ENCODE measurements around the gene FRMD4B.

Gene FRMD4B

DNA sequence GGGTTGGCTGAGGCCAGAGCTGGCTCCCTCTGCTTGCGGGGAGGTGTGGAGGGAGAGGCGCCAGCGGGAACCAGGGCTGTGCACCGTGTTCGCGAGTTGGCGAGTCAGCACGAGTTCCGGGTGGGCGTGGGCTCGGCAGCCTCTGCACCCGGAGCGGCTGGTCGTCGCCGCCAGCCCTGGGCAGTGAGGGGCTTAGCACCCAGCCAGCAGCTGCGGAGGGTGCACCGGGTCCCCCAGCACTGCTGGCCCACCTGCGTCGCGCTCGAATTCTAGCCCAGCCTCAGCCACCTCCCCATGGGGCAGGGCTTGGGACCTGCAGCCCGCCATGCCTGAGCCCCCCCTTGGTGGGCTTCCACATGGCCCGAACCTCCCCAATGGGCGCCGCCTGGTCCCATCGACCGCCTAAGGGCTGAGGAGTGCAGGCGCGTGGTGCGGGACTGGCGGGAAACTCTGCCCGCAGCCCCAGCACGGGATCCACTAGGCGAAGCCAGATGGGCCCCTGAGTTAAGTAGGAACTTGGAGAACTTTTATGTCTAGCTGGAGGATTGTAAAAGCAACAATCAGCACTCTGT, 125.6 kb downstream of the FRMD4B start:
- Histone ChIP-seq H3K79me1 (ENCODE audit: low read length) (no peaks in the 10 kb centered on the region), H3K4me1 (ENCODE audit: control insufficient read depth in 1 of 2, insufficient read depth in 2 of 2, low read length in 2 of 2) (no peaks in the 10 kb centered on the region), H3K18ac (ENCODE audit: low read length) (no peak overlapping the region), H2BK5ac (ENCODE audit: low read depth, low read length, poor library complexity) (no peak overlapping the region), H4K8ac (ENCODE audit: low read depth, low read length) (no peak overlapping the region), H4K91ac (ENCODE audit: low read depth, low read length) (no peak overlapping the region), H2BK12ac (ENCODE audit: low read length) (no peak overlapping the region), H3K14ac (ENCODE audit: low read length) (no peak overlapping the region), H3K9me3 (ENCODE audit: insufficient read depth, low read depth, low read length) (peaks cover 6% of the 10 kb centered on the region), H3K36me3 (ENCODE audit: control insufficient read depth in 1 of 2, insufficient read depth in 2 of 2, low read length in 2 of 2) (no peaks in the 10 kb centered on the region), H3K4me2 (ENCODE audit: low read length) (no peak overlapping the region), H2BK120ac (ENCODE audit: insufficient read depth, low read length, poor library complexity) (no peak overlapping the region), H3K9ac (ENCODE audit: low read length) (no peak overlapping the region), H3K27me3 (ENCODE audit: insufficient read depth, low read length) (no peaks in the 10 kb centered on the region), H2AFZ (ENCODE audit: insufficient read depth, low read length, poor library complexity) (no peak overlapping the region), H2AK5ac (ENCODE audit: low read length) (no peak overlapping the region), H3K23ac (ENCODE audit: low read length) (no peak overlapping the region), H3K27ac (ENCODE audit: low read depth, low read length) (no peak overlapping the region), H4K12ac (ENCODE audit: low read depth, low read length) (no peak overlapping the region), H3K4me3 (ENCODE audit: low read depth, low read length) (no peak overlapping the region), H3K4ac (ENCODE audit: low read depth, low read length) (no peak overlapping the region), H3K79me2 (ENCODE audit: control insufficient read depth, insufficient read depth, low read length, poor library complexity) (no peaks in the 10 kb centered on the region)
- WGBS (ENCODE audit: extremely low coverage, insufficient coverage, insufficient read length), result no CpG with 5 or more reads among the region's 35 CpGs
- DNase-seq, result no peak

- no peak overlapping the region for H3K4me3 ChIP-seq (ENCODE audit: low read depth, low read length)
- no CpG with 5 or more reads among the region's 9 CpGs for WGBS (ENCODE audit: extremely low coverage, insufficient coverage, insufficient read length)
Measured at GRCh38 chr3:69259125-69259524, 126.8 kb downstream of the FRMD4B start.

GRCh38 chr3:69255928-69256327, 130.0 kb downstream of the FRMD4B start:
- Histone ChIP-seq H2AFZ (ENCODE audit: insufficient read depth, low read length, poor library complexity) (no peak overlapping the region), H4K91ac (ENCODE audit: low read depth, low read length) (no peak overlapping the region), H2BK120ac (ENCODE audit: insufficient read depth, low read length, poor library complexity) (no peak overlapping the region), H3K4me3 (ENCODE audit: low read depth, low read length) (no peak overlapping the region), H3K4ac (ENCODE audit: low read depth, low read length) (no peak overlapping the region), H3K18ac (ENCODE audit: low read length) (no peak overlapping the region), H4K8ac (ENCODE audit: low read depth, low read length) (no peak overlapping the region), H3K79me1 (ENCODE audit: low read length) (peaks cover 2% of the 10 kb centered on the region), H2BK5ac (ENCODE audit: low read depth, low read length, poor library complexity) (no peak overlapping the region), H3K27ac (ENCODE audit: low read depth, low read length) (no peak overlapping the region), H4K12ac (ENCODE audit: low read depth, low read length) (no peak overlapping the region), H3K14ac (ENCODE audit: low read length) (no peak overlapping the region), H3K79me2 (ENCODE audit: control insufficient read depth, insufficient read depth, low read length, poor library complexity) (no peaks in the 10 kb centered on the region), H3K9ac (ENCODE audit: low read length) (no peak overlapping the region), H3K23ac (ENCODE audit: low read length) (no peak overlapping the region), H3K27me3 (ENCODE audit: insufficient read depth, low read length) (no peaks in the 10 kb centered on the region), H2BK12ac (ENCODE audit: low read length) (no peak overlapping the region), H2AK5ac (ENCODE audit: low read length) (no peak overlapping the region), H3K36me3 (ENCODE audit: control insufficient read depth in 1 of 2, insufficient read depth in 2 of 2, low read length in 2 of 2) (no peaks in the 10 kb centered on the region), H3K4me1 (ENCODE audit: control insufficient read depth in 1 of 2, insufficient read depth in 2 of 2, low read length in 2 of 2) (no peaks in the 10 kb centered on the region), H3K9me3 (ENCODE audit: insufficient read depth, low read depth, low read length) (peaks cover 6% of the 10 kb centered on the region), H3K4me2 (ENCODE audit: low read length) (no peak overlapping the region)
- no peak for DNase-seq
- no CpG with 5 or more reads among the region's 3 CpGs for WGBS (ENCODE audit: extremely low coverage, insufficient coverage, insufficient read length)

More at GRCh38 chr3:69259125-69259524, 126.8 kb downstream of the FRMD4B start:
- H3K4me2 ChIP-seq (ENCODE audit: low read length), result no peak overlapping the region
- no peaks in the 10 kb centered on the region for H3K79me1 ChIP-seq (ENCODE audit: low read length)
- H4K91ac ChIP-seq (ENCODE audit: low read depth, low read length), result no peak overlapping the region
- no peak overlapping the region for H3K9ac ChIP-seq (ENCODE audit: low read length)
- no peak overlapping the region for H2BK12ac ChIP-seq (ENCODE audit: low read length)
- H3K27ac ChIP-seq (ENCODE audit: low read depth, low read length), result no peak overlapping the region
- H3K27me3 ChIP-seq (ENCODE audit: insufficient read depth, low read length), result no peaks in the 10 kb centered on the region
- H3K79me2 ChIP-seq (ENCODE audit: control insufficient read depth, insufficient read depth, low read length, poor library complexity), result no peaks in the 10 kb centered on the region
- H3K14ac ChIP-seq (ENCODE audit: low read length), result no peak overlapping the region
- no peak overlapping the region for H4K8ac ChIP-seq (ENCODE audit: low read depth, low read length)
- no peak overlapping the region for H2AFZ ChIP-seq (ENCODE audit: insufficient read depth, low read length, poor library complexity)
- no peak overlapping the region for H2AK5ac ChIP-seq (ENCODE audit: low read length)
- no peak overlapping the region for H2BK5ac ChIP-seq (ENCODE audit: low read depth, low read length, poor library complexity)
- no peak overlapping the region for H2BK120ac ChIP-seq (ENCODE audit: insufficient read depth, low read length, poor library complexity)
- no peaks in the 10 kb centered on the region for H3K4me1 ChIP-seq (ENCODE audit: control insufficient read depth in 1 of 2, insufficient read depth in 2 of 2, low read length in 2 of 2)
- H3K23ac ChIP-seq (ENCODE audit: low read length), result no peak overlapping the region
- no peak overlapping the region for H3K18ac ChIP-seq (ENCODE audit: low read length)
- no peak overlapping the region for H4K12ac ChIP-seq (ENCODE audit: low read depth, low read length)
- no peak overlapping the region for H3K4ac ChIP-seq (ENCODE audit: low read depth, low read length)
- no peak for DNase-seq
- H3K36me3 ChIP-seq (ENCODE audit: control insufficient read depth in 1 of 2, insufficient read depth in 2 of 2, low read length in 2 of 2), result no peaks in the 10 kb centered on the region
- H3K9me3 ChIP-seq (ENCODE audit: insufficient read depth, low read depth, low read length), result peaks cover 6% of the 10 kb centered on the region

GRCh38 chr3:69254351-69254750, 131.5 kb downstream of the FRMD4B start:
- Histone ChIP-seq H3K23ac (ENCODE audit: low read length) (no peak overlapping the region), H4K12ac (ENCODE audit: low read depth, low read length) (no peak overlapping the region), H2AK5ac (ENCODE audit: low read length) (no peak overlapping the region), H4K8ac (ENCODE audit: low read depth, low read length) (no peak overlapping the region), H3K27ac (ENCODE audit: low read depth, low read length) (no peak overlapping the region), H3K79me1 (ENCODE audit: low read length) (peaks cover 4% of the 10 kb centered on the region), H3K36me3 (ENCODE audit: control insufficient read depth in 1 of 2, insufficient read depth in 2 of 2, low read length in 2 of 2) (no peaks in the 10 kb centered on the region), H3K79me2 (ENCODE audit: control insufficient read depth, insufficient read depth, low read length, poor library complexity) (no peaks in the 10 kb centered on the region), H2BK12ac (ENCODE audit: low read length) (no peak overlapping the region), H3K9ac (ENCODE audit: low read length) (no peak overlapping the region), H2AFZ (ENCODE audit: insufficient read depth, low read length, poor library complexity) (no peak overlapping the region), H3K18ac (ENCODE audit: low read length) (no peak overlapping the region), H3K4me1 (ENCODE audit: control insufficient read depth in 1 of 2, insufficient read depth in 2 of 2, low read length in 2 of 2) (peaks cover 0 to 5% of the 10 kb centered on the region in 2 experiments), H4K91ac (ENCODE audit: low read depth, low read length) (no peak overlapping the region), H2BK120ac (ENCODE audit: insufficient read depth, low read length, poor library complexity) (no peak overlapping the region), H3K14ac (ENCODE audit: low read length) (no peak overlapping the region), H3K27me3 (ENCODE audit: insufficient read depth, low read length) (no peaks in the 10 kb centered on the region), H3K4ac (ENCODE audit: low read depth, low read length) (no peak overlapping the region), H3K4me3 (ENCODE audit: low read depth, low read length) (no peak overlapping the region), H2BK5ac (ENCODE audit: low read depth, low read length, poor library complexity) (no peak overlapping the region), H3K4me2 (ENCODE audit: low read length) (no peak overlapping the region), H3K9me3 (ENCODE audit: insufficient read depth, low read depth, low read length) (no peaks in the 10 kb centered on the region)
- no peak for DNase-seq
- no CpG with 5 or more reads among the region's 4 CpGs for WGBS (ENCODE audit: extremely low coverage, insufficient coverage, insufficient read length)
